Esophagus squamous epithelium (tissue), 5 donors: Measurements from ENCODE around the gene KRT24. TPM values are rescaled to one million over a fixed set of nuclear protein-coding genes. Genes with fewer than 3 reads are reported as not detected.
A peak's percentile ranks its signal among the peaks of the same experiment; 100 is the strongest.

Experiments used
- DNase-seq: peaks from one replicate; lab custom pipeline; 2025; lab: John Stamatoyannopoulos, UW
- H3K27ac ChIP-seq, 4 donors: fragments of 200-600 bp; sonication (generic); one replicate each; pipeline ENCODE4 v1.5.1; 2016 to 2019; ENCODE audit warnings: mild to moderate bottlenecking in 1 of 4
- H3K27me3 ChIP-seq, 4 donors: fragments of 200-600 bp; sonication (generic); 1 replicate in 3 of 4; 2 replicates in 1 of 4; pipeline versions ENCODE4 v1.5.1 to v1.6.0; 2017 to 2021; ENCODE audit warnings: antibody characterized with exemption in 1 of 4
- H3K36me3 ChIP-seq, 3 donors: fragments of 200-600 bp; sonication (generic); one replicate each; pipeline ENCODE4 v1.5.1; 2016 to 2019
- H3K4me1 ChIP-seq, 3 donors: fragments of 200-600 bp; sonication (generic); one replicate each; pipeline ENCODE4 v1.5.1; 2017 to 2019
- H3K4me3 ChIP-seq, 4 donors: fragments of 200-600 bp; sonication (generic); 1 replicate in 3 of 4; 2 replicates in 1 of 4; pipeline ENCODE4 v1.5.1; 2016 to 2019; ENCODE audit warnings: mild to moderate bottlenecking in 2 of 4, moderate library complexity in 1 of 4
- H3K9me3 ChIP-seq, 3 donors: fragments of 200-600 bp; sonication (generic); one replicate each; pipeline ENCODE4 v1.5.1; 2016 to 2019
- POLR2A ChIP-seq, 4 donors: fragments of 450-650 bp; IDR thresholded peaks; one replicate each; pipeline ENCODE4 v1.6.1; 2017; ENCODE audit warnings: antibody characterized with exemption in 4 of 4, mild to moderate bottlenecking in 4 of 4, moderate library complexity in 3 of 4
- WGBS, 2 donors: methylation state at CpG; one replicate each; pipeline ENCODE4 v1.1.5; 2018; 5-methylcytosine and 5-hydroxymethylcytosine counted together
- intact Hi-C: fragments of 100-400 bp; cut with DNase I; formaldehyde crosslinking; loops from one replicate; pipeline ENCODE4 v1.15.0; 2022
- total RNA-seq, 4 donors: library from RNA; depleted of rRNA; stranded (reverse); fragments of >200 nt; gene quantifications; one replicate each; pipeline ENCODE4 v1.1.0, GENCODE V29; 2016
- TF ChIP-seq, protein P1 (sequence below), 6 experiments: fragments of 450-650 bp in 4 of 6; fragments of 200-600 bp in 2 of 6; sonication (generic) in 2 of 6; IDR thresholded peaks; one replicate each; pipeline ENCODE4 v1.5.1; 2016 to 2019; ENCODE audit warnings: antibody characterized with exemption in 6 of 6, mild to moderate bottlenecking in 4 of 6, moderate library complexity in 4 of 6
- donor health status: DM: yes; HTN: yes; CAD: no.

KRT24 gene
- total RNA-seq, 4 donors from 2014 or later = 5.5 to 369 (median 23.4) TPM

DNA sequence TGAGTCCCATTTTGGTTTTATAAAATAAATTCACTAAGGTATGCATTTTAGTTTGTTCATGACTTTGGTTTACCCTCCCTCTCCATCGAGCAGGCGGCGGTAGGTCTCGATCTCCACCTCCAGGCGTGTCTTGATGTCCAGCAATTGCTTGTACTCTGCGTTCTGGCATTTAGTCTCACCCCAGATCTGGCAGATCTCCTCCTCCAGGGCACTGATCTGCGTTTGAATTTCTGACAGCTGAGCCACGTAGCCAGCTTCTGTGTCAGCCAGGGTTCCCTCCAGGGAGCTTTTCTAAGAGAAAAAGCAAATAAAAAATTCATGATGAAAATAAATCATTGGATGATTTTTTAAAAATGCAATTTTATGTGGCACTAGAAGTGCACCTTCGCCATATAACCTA, 4.2 kb downstream of the KRT24 start:
- WGBS, 2 donors = 56 to 72% methylated on average over 9 of the region's 9 CpGs
- H3K9me3 ChIP-seq = no peaks in the 10 kb centered on the region

DNA sequence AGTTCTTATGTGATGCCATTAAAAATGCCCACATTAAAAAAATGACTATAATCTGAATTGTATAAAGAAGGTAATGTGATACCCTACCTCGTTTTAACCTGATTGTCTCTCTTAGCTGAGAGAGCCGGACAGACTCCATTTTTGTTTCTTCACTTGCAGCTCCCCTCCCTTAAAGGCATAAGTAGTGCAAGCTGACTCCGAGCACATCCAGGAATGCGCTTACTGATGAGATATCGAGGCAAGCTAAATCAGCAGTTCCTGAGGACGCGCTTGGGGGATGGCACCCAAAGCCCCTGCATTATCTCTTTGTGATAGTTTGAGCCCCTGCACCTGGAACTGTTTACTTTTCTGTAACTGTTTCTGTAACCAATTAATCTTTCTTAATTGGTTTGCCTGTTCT, 6.3 kb downstream of the KRT24 start:
- TF ChIP-seq, protein P1, sequence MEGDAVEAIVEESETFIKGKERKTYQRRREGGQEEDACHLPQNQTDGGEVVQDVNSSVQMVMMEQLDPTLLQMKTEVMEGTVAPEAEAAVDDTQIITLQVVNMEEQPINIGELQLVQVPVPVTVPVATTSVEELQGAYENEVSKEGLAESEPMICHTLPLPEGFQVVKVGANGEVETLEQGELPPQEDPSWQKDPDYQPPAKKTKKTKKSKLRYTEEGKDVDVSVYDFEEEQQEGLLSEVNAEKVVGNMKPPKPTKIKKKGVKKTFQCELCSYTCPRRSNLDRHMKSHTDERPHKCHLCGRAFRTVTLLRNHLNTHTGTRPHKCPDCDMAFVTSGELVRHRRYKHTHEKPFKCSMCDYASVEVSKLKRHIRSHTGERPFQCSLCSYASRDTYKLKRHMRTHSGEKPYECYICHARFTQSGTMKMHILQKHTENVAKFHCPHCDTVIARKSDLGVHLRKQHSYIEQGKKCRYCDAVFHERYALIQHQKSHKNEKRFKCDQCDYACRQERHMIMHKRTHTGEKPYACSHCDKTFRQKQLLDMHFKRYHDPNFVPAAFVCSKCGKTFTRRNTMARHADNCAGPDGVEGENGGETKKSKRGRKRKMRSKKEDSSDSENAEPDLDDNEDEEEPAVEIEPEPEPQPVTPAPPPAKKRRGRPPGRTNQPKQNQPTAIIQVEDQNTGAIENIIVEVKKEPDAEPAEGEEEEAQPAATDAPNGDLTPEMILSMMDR (IDR thresholded peaks at IDR 0.05) = no peak
- no peak for TF ChIP-seq POLR2A (IDR thresholded peaks at IDR 0.05)
- intact Hi-C loops = no loop called here
- H3K4me3 ChIP-seq = no peak overlapping the region
- WGBS, 2 donors = 52 to 56% methylated on average over 7 of the region's 7 CpGs
- H3K27ac ChIP-seq = no peak overlapping the region
- no peaks in the 10 kb centered on the region for H3K9me3 ChIP-seq
- H3K4me1 ChIP-seq = peaks cover 0 to 25% (median 5%) of the 10 kb centered on the region in 3 donors
- peaks cover 0 to 22% (median 0%) of the 10 kb centered on the region in 4 donors for H3K27me3 ChIP-seq
- no peak for DNase-seq
- H3K36me3 ChIP-seq = no peaks in the 10 kb centered on the region

More for the DNA sequence above, 4.2 kb downstream of the KRT24 start:
- Histone ChIP-seq H3K4me3 (no peak overlapping the region), H3K27ac (no peak overlapping the region), H3K4me1 (peaks cover 0 to 33% (median 5%) of the 10 kb centered on the region in 3 donors), H3K36me3 (no peaks in the 10 kb centered on the region), H3K27me3 (peaks cover 0 to 31% (median 0%) of the 10 kb centered on the region in 4 donors)
- intact Hi-C loops = no loop called here
- DNase-seq = no peak
- no peak for TF ChIP-seq POLR2A (IDR thresholded peaks at IDR 0.05)
- TF ChIP-seq, protein P1 (IDR thresholded peaks at IDR 0.05) = no peak

DNA sequence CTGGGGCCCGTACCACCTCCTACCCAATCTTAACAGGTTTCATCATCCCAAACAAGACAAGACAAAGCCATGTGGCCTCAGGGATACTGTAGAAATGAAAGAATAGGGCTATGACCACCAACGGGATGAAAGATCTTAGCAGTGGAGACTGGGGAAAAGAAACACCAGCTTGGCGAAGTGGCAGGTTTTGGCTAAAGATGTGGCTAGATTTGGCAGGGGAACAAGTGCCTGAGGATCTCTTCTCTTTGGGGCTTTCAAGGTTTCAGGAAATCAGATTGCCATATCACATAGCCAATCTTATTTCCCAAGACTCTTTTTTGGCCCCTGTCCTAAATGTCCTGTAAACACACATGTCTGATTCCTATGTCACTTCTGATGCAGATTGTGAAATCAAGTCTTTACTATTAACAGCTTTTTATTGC, 6.9 kb downstream of the KRT24 start:
- Histone ChIP-seq H3K4me1 (peaks cover 0 to 25% (median 5%) of the 10 kb centered on the region in 3 donors), H3K27me3 (peaks cover 0 to 16% (median 0%) of the 10 kb centered on the region in 4 donors), H3K4me3 (no peak overlapping the region), H3K27ac (peak overlapping the region in 1 of 4 donors; percentile 38), H3K9me3 (no peaks in the 10 kb centered on the region), H3K36me3 (no peaks in the 10 kb centered on the region)
- no peak for TF ChIP-seq POLR2A (IDR thresholded peaks at IDR 0.05)
- TF ChIP-seq, protein P1 (IDR thresholded peaks at IDR 0.05) = no peak
- intact Hi-C loops = no loop called here
- 25 to 45% methylated on average over 3 of the region's 3 CpGs for WGBS, 2 donors
- DNase-seq = no peak

DNA sequence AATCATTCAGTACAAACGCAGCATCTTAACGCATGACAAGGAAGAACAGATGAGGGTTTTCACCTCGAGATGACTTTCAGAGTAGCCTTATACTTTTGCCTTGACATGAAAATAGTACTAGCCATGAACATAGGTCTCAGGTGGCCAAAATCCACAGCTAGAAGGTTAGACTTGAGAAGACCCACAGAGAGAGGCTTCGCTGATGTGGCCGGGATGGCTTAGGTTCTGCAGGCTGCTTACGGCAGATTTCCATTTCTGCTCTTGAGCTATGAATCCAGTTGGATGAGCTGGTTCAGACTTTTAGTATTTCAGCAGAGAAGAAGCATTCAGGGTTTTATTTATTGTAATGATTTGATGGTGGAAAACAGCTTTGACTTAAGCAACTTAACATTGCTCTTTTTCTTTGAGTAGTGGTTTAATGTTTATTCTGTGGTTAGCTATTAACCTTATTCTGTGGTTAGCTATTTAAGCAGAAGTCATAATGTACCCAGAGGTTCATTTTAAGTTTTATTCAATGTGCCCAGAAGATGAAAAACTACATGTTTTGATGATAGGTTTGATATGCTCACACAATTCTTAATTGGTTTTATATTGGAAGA, 7.6 kb downstream of the KRT24 start:
- DNase-seq = no peak
- Histone ChIP-seq H3K4me1 (peaks cover 0 to 25% (median 5%) of the 10 kb centered on the region in 3 donors), H3K9me3 (no peaks in the 10 kb centered on the region), H3K27ac (no peak overlapping the region), H3K27me3 (peaks cover 0 to 15% (median 0%) of the 10 kb centered on the region in 4 donors), H3K4me3 (no peak overlapping the region), H3K36me3 (no peaks in the 10 kb centered on the region)
- TF ChIP-seq, protein P1 (IDR thresholded peaks at IDR 0.05) = no peak
- no peak for TF ChIP-seq POLR2A (IDR thresholded peaks at IDR 0.05)
- WGBS, 2 donors = 92 to 94% methylated on average over 6 of the region's 6 CpGs
- intact Hi-C loops = no loop called here

DNA sequence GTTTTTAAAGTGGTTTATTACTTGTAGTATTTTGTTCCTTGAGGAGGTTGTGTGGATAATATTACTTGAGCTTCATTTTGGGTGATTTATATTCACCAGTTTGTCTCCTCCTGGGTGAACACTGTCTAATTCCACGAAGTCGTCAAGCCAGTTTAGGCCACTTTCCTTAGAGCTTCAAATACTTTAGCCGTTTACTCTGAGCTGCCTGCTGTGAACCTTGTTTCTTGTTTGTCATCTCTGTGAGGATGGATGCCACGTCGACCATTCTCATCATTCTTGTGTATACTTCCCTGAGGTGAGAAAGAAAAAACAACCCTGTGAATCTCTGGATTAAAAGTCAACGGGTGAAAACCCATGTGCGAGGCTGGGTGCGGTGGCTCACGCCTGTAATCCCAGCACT, 9.0 kb downstream of the KRT24 start:
- Histone ChIP-seq H3K4me3 (no peak overlapping the region), H3K27me3 (peaks cover 0 to 15% (median 0%) of the 10 kb centered on the region in 4 donors), H3K4me1 (peaks cover 0 to 18% (median 5%) of the 10 kb centered on the region in 3 donors), H3K27ac (no peak overlapping the region), H3K9me3 (no peaks in the 10 kb centered on the region), H3K36me3 (no peaks in the 10 kb centered on the region)
- intact Hi-C loops = no loop called here
- no peak for DNase-seq
- 55 to 57% methylated on average over 9 of the region's 9 CpGs for WGBS, 2 donors
- TF ChIP-seq, protein P1 (IDR thresholded peaks at IDR 0.05) = no peak
- no peak for TF ChIP-seq POLR2A (IDR thresholded peaks at IDR 0.05)
